Kidney (tissue), 14 donors: ENCODE results near the gene IL1RAPL1. TPM values are rescaled to one million over a fixed set of nuclear protein-coding genes. Genes with fewer than 3 reads are reported as not detected.

Source experiments
- DNase-seq, 5 donors: peaks; one replicate each; pipeline ENCODE4 v3.0.0-alpha.2; 2013 to 2020
- FAIRE-seq: peaks from 2 replicates; lab custom pipeline; 2012; peaks lifted over from hg19 to GRCh38; lab: Jason Lieb, UNC
- H3K27ac ChIP-seq, 2 donors: one replicate each; pipeline ENCODE4 v1.7.0; 2013; ENCODE audit warnings: low read depth in 2 of 2, low read length in 2 of 2, inconsistent platforms in 1 of 2
- H3K27me3 ChIP-seq: one replicate; pipeline ENCODE4 v1.7.1; 2013; ENCODE audit warnings: low read length, inconsistent platforms; ENCODE audit not compliant: control insufficient read depth, insufficient read depth
- H3K36me3 ChIP-seq, 3 donors: one replicate each; pipeline versions ENCODE4 v1.7.0 to v1.7.1; 2013; ENCODE audit warnings: low read length in 3 of 3, control low read depth in 1 of 3, inconsistent platforms in 1 of 3; ENCODE audit not compliant: insufficient read depth in 3 of 3, control insufficient read depth in 2 of 3
- H3K4me1 ChIP-seq, 3 donors: one replicate each; pipeline versions ENCODE4 v1.7.0 to v1.7.1; 2013; ENCODE audit warnings: low read length in 3 of 3, inconsistent platforms in 1 of 3, low read depth in 1 of 3; ENCODE audit not compliant: control insufficient read depth in 2 of 3, insufficient read depth in 2 of 3
- H3K4me3 ChIP-seq, 3 donors: one replicate each; pipeline versions ENCODE4 v1.7.0 to v1.8.1; 2013; ENCODE audit warnings: low read length in 3 of 3, control low read depth in 1 of 3, inconsistent platforms in 1 of 3
- H3K9ac ChIP-seq, 3 donors: one replicate each; pipeline versions ENCODE4 v1.7.0 to v1.7.1; 2013; ENCODE audit warnings: low read length in 3 of 3, control low read depth in 1 of 3, inconsistent platforms in 1 of 3
- H3K9me3 ChIP-seq, 3 donors: one replicate each; pipeline versions ENCODE4 v1.7.0 to v1.7.1; 2013; ENCODE audit warnings: low read length in 3 of 3, control low read depth in 1 of 3, inconsistent platforms in 1 of 3; ENCODE audit not compliant: control insufficient read depth in 2 of 3, insufficient read depth in 1 of 3
- CTCF ChIP-seq: IDR thresholded peaks from 3 replicates; pipeline ENCODE4 v1.5.1; 2012; ENCODE audit warnings: mild to moderate bottlenecking, moderate library complexity, borderline replicate concordance; ENCODE audit not compliant: insufficient read depth; ENCODE audit errors: extremely low read depth
- intact Hi-C: fragments of 100-400 bp; cut with DNase I; formaldehyde crosslinking; loops from one replicate; pipeline ENCODE4 v1.11.1; 2022
- polyA plus RNA-seq: library from polyadenylated mRNA; stranded (reverse); fragments of 350-450 nt; fragmentation: Illumina TruSeq; extraction: RNeasy Lipid Tissue Mini Kit (QIAGEN cat#74804); gene quantifications from one replicate; pipeline ENCODE4 v1.2.3, GENCODE V29; 2014; ENCODE audit warnings: low read depth, low replicate concordance; ENCODE audit not compliant: insufficient read depth
- total RNA-seq: library from RNA; stranded (reverse); fragmentation: NEBNext Ultra II Directional; extraction: Animal tissue kit (Norgen Biotek cat#: 25700); gene quantifications from one replicate; pipeline ENCODE4 v1.2.1, GENCODE V29; 2021
- donor health status: control.
- donor health status: control.
- donor health status: control.
- donor health status: control.
- donor health status: control.
- donor health status: DM: yes; HTN: yes; CAD: no.
- donor health status: Normal renal cell carcinoma (clear cell type).

The IL1RAPL1 gene
- total and polyA plus RNA-seq, 2 donors from 2014 or later, result 0.19 TPM; not detected in 1

- H3K9me3 ChIP-seq, result no peaks in the 10 kb centered on the region
- intact Hi-C loops, result no loop called here
- no peak overlapping the region for H3K4me3 ChIP-seq
- no peaks in the 10 kb centered on the region for H3K4me1 ChIP-seq
- no peak for DNase-seq
- TF ChIP-seq CTCF, result no peak
- H3K36me3 ChIP-seq, result no peaks in the 10 kb centered on the region
- no peak overlapping the region for H3K27ac ChIP-seq
- H3K9ac ChIP-seq, result no peak overlapping the region
- FAIRE-seq, result no peak
- no peaks in the 10 kb centered on the region for H3K27me3 ChIP-seq
Measured at GRCh38 chrX:29862126-29862677, 1275.0 kb downstream of the IL1RAPL1 start.

- no peak for DNase-seq
- no peaks in the 10 kb centered on the region for H3K27me3 ChIP-seq
- no peaks in the 10 kb centered on the region for H3K9me3 ChIP-seq
- H3K4me3 ChIP-seq, result no peak overlapping the region
- no peak overlapping the region for H3K9ac ChIP-seq
- no peaks in the 10 kb centered on the region for H3K4me1 ChIP-seq
- no peak overlapping the region for H3K27ac ChIP-seq
- no peak for FAIRE-seq
- TF ChIP-seq CTCF, result no peak
- intact Hi-C loops, result no loop called here
- no peaks in the 10 kb centered on the region for H3K36me3 ChIP-seq
Measured at GRCh38 chrX:29867971-29868370, 1280.7 kb downstream of the IL1RAPL1 start.

GRCh38 chrX:29869837-29870236, 1282.6 kb downstream of the IL1RAPL1 start:
- intact Hi-C loops, result no loop called here
- Histone ChIP-seq H3K4me1 (no peaks in the 10 kb centered on the region), H3K36me3 (no peaks in the 10 kb centered on the region), H3K4me3 (no peak overlapping the region), H3K9me3 (no peaks in the 10 kb centered on the region), H3K27ac (no peak overlapping the region), H3K9ac (no peak overlapping the region), H3K27me3 (no peaks in the 10 kb centered on the region)
- no peak for TF ChIP-seq CTCF
- DNase-seq (no peak), FAIRE-seq (no peak)

GRCh38 chrX:29870608-29871007, 1283.4 kb downstream of the IL1RAPL1 start:
- H3K4me1 ChIP-seq, result no peaks in the 10 kb centered on the region
- no peak for TF ChIP-seq CTCF
- no peak for FAIRE-seq

More at GRCh38 chrX:29870608-29871007, 1283.4 kb downstream of the IL1RAPL1 start:
- Histone ChIP-seq H3K9ac (no peak overlapping the region), H3K9me3 (no peaks in the 10 kb centered on the region), H3K27ac (no peak overlapping the region), H3K27me3 (no peaks in the 10 kb centered on the region), H3K4me3 (no peak overlapping the region), H3K36me3 (no peaks in the 10 kb centered on the region)
- intact Hi-C loops, result no loop called here
- peak in 2 of 5 donors; percentile 5 to 19 for DNase-seq
